Measurements from ENCODE around the gene KCNA3.

Gene KCNA3

GRCh38 chr1:110637475-110637874 lies 37.3 kb downstream of the KCNA3 start:
- no peak for DNase-seq

DNA sequence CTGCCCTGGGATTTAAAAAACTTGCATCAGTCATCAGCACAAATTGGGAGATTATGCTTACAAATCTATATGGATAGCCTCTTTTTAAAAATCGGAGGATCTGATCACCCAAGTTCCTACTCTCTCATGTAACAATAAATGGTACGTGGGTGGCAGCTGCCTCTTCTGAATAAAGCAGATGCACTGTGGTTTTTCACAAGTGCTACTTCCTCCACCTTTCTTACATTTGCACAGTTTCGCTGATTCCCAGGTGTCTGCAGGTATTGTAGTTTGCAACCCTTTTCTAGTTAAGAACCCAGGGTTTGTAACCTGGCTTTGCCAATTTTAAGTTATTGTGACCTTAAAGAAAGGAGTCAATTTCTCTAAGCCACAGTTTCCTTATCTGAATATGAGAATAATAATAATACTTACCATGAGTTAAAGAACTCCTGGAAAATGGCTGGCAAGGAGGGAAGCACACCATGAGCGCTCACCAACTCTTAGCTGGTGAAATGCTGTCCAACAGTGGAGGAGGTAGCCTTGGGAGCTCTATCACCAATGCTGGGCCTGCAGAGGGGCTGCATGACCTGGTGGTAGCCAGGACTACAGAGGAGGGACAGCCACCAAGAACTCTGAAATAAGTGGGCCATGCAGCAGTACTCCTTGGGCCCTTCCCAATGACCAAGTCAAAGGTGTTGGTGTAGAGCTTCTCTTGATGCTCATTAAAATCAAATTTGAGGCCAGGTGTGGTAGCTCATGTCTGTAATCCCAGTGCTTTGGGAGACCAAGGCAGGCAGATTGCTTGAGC lies 38.4 kb downstream of the KCNA3 start:
- DNase-seq = peak in 1 of 2 donors; percentile 46

DNA sequence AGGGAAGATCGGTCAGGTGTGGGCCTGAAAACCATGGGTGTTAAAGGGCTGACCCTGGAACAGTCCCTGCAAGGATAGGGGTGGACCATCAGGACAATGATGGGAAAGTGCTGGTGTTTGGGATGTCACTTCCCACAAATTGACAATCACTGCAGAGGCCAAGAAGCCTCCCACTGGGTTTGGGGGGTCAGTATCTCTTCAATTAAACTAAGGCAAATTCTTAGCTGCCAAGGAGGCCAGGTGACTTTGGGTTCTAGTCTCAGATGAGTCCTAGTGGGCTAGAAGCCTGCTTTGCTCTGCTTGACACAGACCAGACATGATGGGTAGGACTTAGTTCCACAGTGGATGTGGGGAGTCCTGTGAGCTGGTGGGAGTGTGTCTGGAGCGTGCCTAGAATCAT lies 39.3 kb downstream of the KCNA3 start:
- DNase-seq = no peak

DNA sequence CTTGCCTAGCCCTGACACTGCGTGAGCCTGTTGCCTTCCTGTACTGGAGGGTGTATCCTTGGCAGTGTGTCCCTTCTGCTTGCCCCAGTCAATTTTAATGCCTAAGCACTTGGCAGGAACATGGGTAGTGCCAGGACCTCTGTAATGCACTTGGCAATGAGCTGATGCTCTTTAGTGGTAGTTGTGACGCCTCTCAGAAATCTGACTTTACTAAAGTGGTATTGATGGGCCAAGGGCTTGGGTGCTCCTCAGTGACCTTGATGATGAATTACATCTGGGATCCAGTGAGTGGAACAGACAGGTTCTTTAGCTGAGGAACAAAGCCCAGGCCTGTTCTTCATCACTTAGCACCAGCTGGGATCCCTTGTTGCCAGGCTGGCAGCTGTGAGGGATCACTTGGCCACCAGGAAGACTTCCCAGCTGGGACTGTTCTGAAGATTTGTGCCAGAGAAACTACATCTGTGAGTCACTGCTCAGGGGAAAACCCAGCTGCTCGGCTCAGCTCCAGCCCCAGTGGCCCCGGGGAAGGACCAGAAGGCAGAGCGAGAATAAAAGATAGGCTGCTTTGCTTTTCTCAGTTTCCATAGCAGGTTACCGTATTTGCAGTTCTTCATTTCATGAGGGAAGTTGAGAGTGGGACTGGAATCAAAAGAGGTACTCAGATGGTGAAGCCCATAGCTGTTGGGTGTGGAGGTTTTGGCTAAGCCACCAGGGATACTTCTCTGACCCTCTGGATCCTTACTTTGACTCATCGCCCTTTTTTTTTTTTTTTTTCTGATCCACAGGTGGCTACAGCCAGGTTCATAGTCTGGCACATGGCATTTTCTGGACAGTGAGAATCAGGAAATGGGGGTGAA lies 40.1 kb downstream of the KCNA3 start:
- peak; percentile 67 for DNase-seq

DNA sequence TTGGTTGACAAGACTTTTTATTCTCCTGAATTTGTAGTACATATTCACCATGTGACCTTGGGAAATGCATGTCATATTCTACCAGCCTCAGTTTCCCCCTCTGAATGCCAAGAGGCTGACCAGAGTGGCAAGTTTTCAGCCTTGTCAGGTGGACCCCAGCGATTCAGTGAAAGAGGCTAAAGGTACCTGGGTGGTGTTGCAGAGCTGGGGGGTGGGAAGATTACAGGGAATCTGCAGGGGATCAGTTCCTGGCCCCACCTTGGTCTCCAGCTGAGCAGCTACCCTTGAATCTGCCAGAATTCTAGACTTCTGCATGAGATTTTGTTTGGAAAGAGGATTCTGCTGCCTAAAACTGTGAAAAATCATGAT lies 40.7 kb downstream of the KCNA3 start:
- DNase-seq = no peak

GRCh38 chr1:110633646-110634030 lies 41.1 kb downstream of the KCNA3 start:
- DNase-seq = no peak

GRCh38 chr1:110631836-110632620 lies 42.7 kb downstream of the KCNA3 start:
- DNase-seq = no peak

DNA sequence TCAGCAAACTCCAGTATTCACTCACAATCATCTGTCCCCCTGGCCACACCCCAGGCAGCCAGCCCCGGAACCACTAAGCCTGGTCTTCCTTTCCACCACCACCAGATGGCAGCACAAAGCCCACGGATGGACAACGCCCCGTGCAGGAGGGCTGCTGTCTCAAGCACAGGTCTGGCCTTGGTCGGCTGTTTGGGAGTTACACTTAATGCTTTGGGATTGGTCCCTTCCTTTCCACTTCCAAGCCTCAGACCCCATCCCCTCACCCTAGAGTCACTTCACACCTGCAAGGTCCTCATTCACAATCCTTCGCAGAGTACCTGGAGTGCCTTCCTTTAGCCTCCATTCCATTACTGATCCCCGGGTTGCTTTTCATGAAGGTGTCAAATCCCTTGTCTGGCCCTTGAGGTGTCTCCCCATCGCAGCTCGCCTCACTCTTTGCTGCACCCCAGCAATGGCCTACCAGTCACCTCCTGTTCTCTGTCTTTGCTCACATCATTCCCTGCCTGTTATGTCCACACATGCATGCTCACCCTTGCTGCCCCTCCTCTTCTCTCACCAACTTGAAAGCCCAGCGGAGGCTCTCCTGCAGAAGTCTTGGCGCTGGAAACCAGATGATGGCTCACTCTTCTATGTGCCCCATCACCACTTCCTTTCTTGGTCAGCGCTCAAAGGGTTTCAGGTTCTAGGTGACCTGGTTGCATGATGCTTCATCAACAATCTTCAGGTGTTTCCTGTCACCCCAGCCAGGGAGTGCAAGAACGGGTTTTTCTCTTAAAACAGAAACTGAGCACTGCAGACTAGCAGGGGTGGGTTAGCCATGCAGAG lies 43.7 kb downstream of the KCNA3 start:
- DNase-seq = peak; percentile 83 to 87

DNA sequence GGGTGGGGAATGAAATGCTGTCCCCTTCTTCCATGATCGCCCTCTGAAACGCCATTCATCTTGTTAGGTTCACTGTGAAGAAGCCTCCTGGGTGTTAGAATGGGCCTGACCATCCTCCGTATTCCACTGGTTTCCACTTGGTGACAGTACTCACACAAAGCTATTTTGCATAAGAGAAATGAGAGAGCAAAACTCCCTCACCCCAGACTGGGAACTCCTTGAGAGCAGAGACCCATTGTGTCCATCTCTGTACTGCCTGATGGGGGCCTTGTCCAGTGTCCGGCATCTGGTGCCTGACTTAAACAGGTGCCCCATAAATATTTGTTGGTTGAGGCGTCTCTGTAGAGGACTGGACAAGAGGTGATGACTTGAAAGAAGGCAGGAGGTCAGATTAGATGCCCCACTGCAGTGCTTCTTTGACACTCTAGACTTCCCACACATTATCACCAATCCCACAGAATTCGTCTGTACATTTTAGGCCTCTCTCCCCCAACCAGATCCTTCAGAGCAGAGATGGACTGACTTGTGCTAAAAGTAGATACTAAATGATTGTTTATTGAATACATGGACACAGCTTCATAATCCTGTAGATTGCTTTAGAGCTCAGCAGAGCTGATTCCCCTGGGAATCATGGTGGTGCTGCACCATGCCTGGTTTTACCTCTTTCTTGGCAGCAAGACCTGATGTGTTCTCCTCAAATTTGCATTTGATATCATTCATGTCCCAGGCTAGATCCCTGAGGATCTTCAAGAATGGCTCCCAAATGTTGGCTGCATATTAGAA lies 46.2 kb downstream of the KCNA3 start:
- no peak for DNase-seq

DNA sequence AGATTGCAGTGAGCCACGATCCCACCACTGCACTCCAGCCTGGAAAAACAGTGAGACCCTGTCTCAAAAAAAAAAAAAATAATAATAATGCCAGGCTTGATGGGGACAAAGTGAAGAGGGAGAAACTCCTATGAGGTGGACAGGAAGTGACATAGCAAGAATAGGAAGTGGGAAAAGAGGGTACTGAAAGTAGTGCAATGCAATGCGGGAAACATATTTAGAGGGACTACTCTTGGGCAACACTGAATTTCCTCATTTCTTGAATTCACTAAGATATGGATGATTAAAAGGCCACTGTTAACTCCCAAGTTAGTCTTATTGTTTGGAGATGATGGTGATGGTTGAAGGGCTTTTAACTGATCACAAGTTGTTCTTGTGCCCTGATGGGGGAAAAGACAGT lies 47.0 kb downstream of the KCNA3 start:
- DNase-seq = no peak

DNA sequence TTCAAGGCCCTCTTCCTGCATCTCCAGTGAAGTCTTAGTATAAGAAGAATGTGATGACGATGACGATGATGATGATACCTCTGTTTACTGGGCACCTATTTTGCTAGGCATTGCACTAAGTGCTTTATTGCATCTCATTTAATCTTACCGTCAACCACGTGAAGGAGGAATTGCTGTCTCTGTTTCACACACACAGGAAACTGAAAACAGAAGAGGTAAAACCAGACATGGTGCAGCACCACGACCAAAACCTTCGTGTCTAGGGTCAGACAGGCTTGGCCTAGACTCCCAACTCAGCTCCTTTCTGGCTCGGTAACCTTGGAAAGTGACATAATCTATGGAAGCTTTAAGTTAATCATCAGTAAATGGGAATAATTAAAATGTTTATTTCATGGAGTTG lies 47.9 kb downstream of the KCNA3 start:
- DNase-seq = no peak
